K562 (cell line): Measurements from ENCODE around the gene EMID1. TPM values are rescaled to one million over a fixed set of nuclear protein-coding genes. Genes with fewer than 3 reads are reported as not detected.
A peak's percentile ranks its signal among the peaks of the same experiment; 100 is the strongest.

Source experiments
- ATAC-seq: fragments of 200-7000 bp; cut with Tn5 transposase; 3 replicates; pipeline ENCODE4 v1.9.1; 2020; ENCODE audit warnings: moderate library complexity
- BruUV-seq: library from RNA; stranded (reverse); fragments of 400-500 nt; replicated peaks from 2 replicates; lab custom pipeline; 2021; lab: Mats Ljungman, UMichigan
- CTCF ChIA-PET: fragments of 300-600 bp; formaldehyde crosslinking; extraction: SDS; loops from one replicate; lab custom pipeline; 2021; ENCODE audit warnings: low intra/inter-chr PET ratio; lab: Yijun Ruan, JAX
- POLR2A ChIA-PET: fragments of 300-600, 350-650 bp; sonication (Branson Sonifier 250); formaldehyde crosslinking; extraction: SDS; loops from one replicate; lab custom pipeline; 2021; ENCODE audit warnings: antibody characterized with exemption, inconsistent platforms; lab: Yijun Ruan, JAX
- DNase-seq, 4 experiments: peaks; one replicate each; pipeline versions ENCODE4 v3.0.0 to v3.0.0-alpha.2; 2011 to 2018; ENCODE audit warnings: low spot score in 3 of 4, mixed read lengths in 3 of 4; ENCODE audit errors: extremely low read depth in 1 of 4
- FAIRE-seq: peaks from 2 replicates; lab custom pipeline; 2011; peaks lifted over from hg19 to GRCh38; lab: Jason Lieb, UNC
- H2AFZ ChIP-seq: 2 replicates; pipeline ENCODE4 v1.6.0; 2011; ENCODE audit warnings: low read depth, low read length, control low read depth, inconsistent platforms
- H3K27ac ChIP-seq: fragments of 200-600 bp; 3 replicates; pipeline ENCODE4 v1.8.0; 2011; ENCODE audit warnings: low read depth, mild to moderate bottlenecking, control low read depth, inconsistent platforms, low read length, moderate library complexity, mixed read lengths; ENCODE audit errors: extremely low read depth
- H3K27me3 ChIP-seq, 2 experiments: fragments of 300-600 bp in 1 of 2; 2 replicates in 1 of 2; 3 replicates in 1 of 2; pipeline versions ENCODE4 v1.6.0 to v1.8.0; 2011; ENCODE audit warnings: inconsistent platforms in 2 of 2, low read length in 2 of 2, mild to moderate bottlenecking in 1 of 2, mixed read lengths in 1 of 2, moderate library complexity in 1 of 2; ENCODE audit not compliant: control insufficient read depth in 2 of 2, insufficient read depth in 2 of 2
- H3K36me3 ChIP-seq: fragments of 300-600 bp; 3 replicates; pipeline ENCODE4 v1.8.0; 2011; ENCODE audit warnings: mild to moderate bottlenecking, low read length, inconsistent platforms; ENCODE audit not compliant: control insufficient read depth, insufficient read depth
- H3K4me1 ChIP-seq, 2 experiments: fragments of 200-600 bp in 1 of 2; replicated peaks in 1 of 2; 2 replicates in 1 of 2; 3 replicates in 1 of 2; pipeline versions ENCODE4 v1.5.1 to v1.8.0; 2011; ENCODE audit warnings: inconsistent platforms in 2 of 2, low read length in 2 of 2, mild to moderate bottlenecking in 1 of 2, mixed read lengths in 1 of 2, moderate library complexity in 1 of 2; ENCODE audit not compliant: control insufficient read depth in 2 of 2, insufficient read depth in 2 of 2
- H3K4me2 ChIP-seq: 2 replicates; pipeline ENCODE4 v1.6.1; 2011; ENCODE audit warnings: low read length, control low read depth, inconsistent platforms, mixed read lengths; ENCODE audit not compliant: insufficient read depth
- H3K4me3 ChIP-seq: fragments of 200-600 bp; sonication (generic), shearing (Covaris generic); 2 replicates; pipeline ENCODE4 v1.5.1; 2016; ENCODE audit warnings: control low read depth, inconsistent platforms
- H3K79me2 ChIP-seq: fragments of 200-600 bp; 3 replicates; pipeline ENCODE4 v1.8.0; 2011; ENCODE audit warnings: low read length, inconsistent platforms; ENCODE audit not compliant: control insufficient read depth, insufficient read depth
- H3K9ac ChIP-seq, 2 experiments: 2 replicates each; pipeline versions ENCODE4 v1.6.0 to v1.6.1; 2011; ENCODE audit warnings: low read depth in 2 of 2, low read length in 2 of 2, control low read depth in 1 of 2, inconsistent platforms in 1 of 2, mild to moderate bottlenecking in 1 of 2, mixed read lengths in 1 of 2; ENCODE audit not compliant: insufficient read depth in 1 of 2
- H3K9me1 ChIP-seq: one replicate; pipeline ENCODE4 v1.6.0; 2011; ENCODE audit warnings: inconsistent platforms, mild to moderate bottlenecking, low read length, moderate library complexity; ENCODE audit not compliant: control insufficient read depth, insufficient read depth
- H3K9me3 ChIP-seq: replicated peaks from 2 replicates; pipeline ENCODE4 v1.5.1; 2011; ENCODE audit warnings: low read depth, low read length, inconsistent platforms; ENCODE audit not compliant: control insufficient read depth, insufficient read depth
- H4K20me1 ChIP-seq: replicated peaks from 2 replicates; pipeline ENCODE4 v1.6.1; 2011; ENCODE audit warnings: low read length, inconsistent platforms, mixed read lengths; ENCODE audit not compliant: control insufficient read depth, insufficient read depth
- NFE2L1 ChIP-seq: fragments of 450-650 bp; IDR thresholded peaks from 2 replicates; pipeline ENCODE4 v1.6.1; 2016; ENCODE audit warnings: missing genetic modification characterization, low read depth, mild to moderate bottlenecking, missing compliant biosample characterization, moderate library complexity, borderline replicate concordance
- SRSF7 ChIP-seq: fragments of 200-400 bp; formaldehyde crosslinking; optimal IDR thresholded peaks from 2 replicates; pipeline ENCODE3; 2017; ENCODE audit warnings: mild to moderate bottlenecking, low read depth, low read length
- WGBS: fragments of 100-300 bp; shearing (Covaris generic); methylation state at CpG from one replicate; pipeline ENCODE4 v1.1.6; 2016; ENCODE audit warnings: low coverage, mixed read lengths; ENCODE audit not compliant: insufficient coverage; ENCODE audit errors: missing lambda C conversion rate; 5-methylcytosine and 5-hydroxymethylcytosine counted together
- in situ Hi-C: fragments of 300-500 bp; cut with MboI; formaldehyde crosslinking; loops from 4 replicates; pipeline ENCODE4 v1.15.0; 2018; ENCODE audit warnings: inconsistent platforms, mixed read lengths
- intact Hi-C: fragments of 100-400 bp; cut with micrococcal nuclease; formaldehyde crosslinking; loops from 2 replicates; pipeline ENCODE4 v1.14.2; 2022
- polyA plus RNA-seq, 8 experiments: library from polyadenylated mRNA; depleted of rRNA in 4 of 8; stranded (reverse) in 5 of 8; unstranded in 3 of 8; fragments of >200 nt; fragmentation: Nextera tagmentation in 2 of 8; fragmentation: Illumina TruSeq in 1 of 8; extraction: Ambion mirVana in 2 of 8; extraction: Trizol in 1 of 8; gene quantifications; 2 replicates each; pipeline versions ENCODE4 v1.2.1 to v1.2.3, GENCODE V29; 2011 to 2014; ENCODE audit warnings: inconsistent platforms in 1 of 8, missing spikeins in 1 of 8
- total RNA-seq, 7 experiments: library from RNA; depleted of rRNA in 6 of 7; stranded (reverse); fragments of >200 nt in 6 of 7; fragmentation: Illumina TruSeq in 2 of 7; extraction: Trizol in 2 of 7; gene quantifications; 2 replicates each; pipeline versions ENCODE4 v1.2.1 to v1.2.3, GENCODE V29; 2011 to 2021; ENCODE audit warnings: low replicate concordance in 1 of 7
- TF ChIP-seq, protein P1 (sequence below), 2 experiments: fragments of 150-350 bp in 1 of 2; IDR thresholded peaks; 2 replicates each; pipeline ENCODE4 v1.6.1; 2012 to 2016; ENCODE audit warnings: low read depth in 2 of 2, low read length in 2 of 2, mild to moderate bottlenecking in 1 of 2, moderate library complexity in 1 of 2
- TF ChIP-seq, protein P2 (sequence below): fragments of 250-450 bp; sonication (Bioruptor Pico); IDR thresholded peaks from 2 replicates; pipeline ENCODE4 v1.8.0; 2022; ENCODE audit warnings: inconsistent platforms, mild to moderate bottlenecking, moderate library complexity, borderline replicate concordance

The EMID1 gene
- total and polyA plus RNA-seq, 9 of the 15 experiments (the other 6 are each of a cell fraction or from before 2014, with no cell fraction given): 0.15 to 7.2 (median 2.7) TPM

DNA sequence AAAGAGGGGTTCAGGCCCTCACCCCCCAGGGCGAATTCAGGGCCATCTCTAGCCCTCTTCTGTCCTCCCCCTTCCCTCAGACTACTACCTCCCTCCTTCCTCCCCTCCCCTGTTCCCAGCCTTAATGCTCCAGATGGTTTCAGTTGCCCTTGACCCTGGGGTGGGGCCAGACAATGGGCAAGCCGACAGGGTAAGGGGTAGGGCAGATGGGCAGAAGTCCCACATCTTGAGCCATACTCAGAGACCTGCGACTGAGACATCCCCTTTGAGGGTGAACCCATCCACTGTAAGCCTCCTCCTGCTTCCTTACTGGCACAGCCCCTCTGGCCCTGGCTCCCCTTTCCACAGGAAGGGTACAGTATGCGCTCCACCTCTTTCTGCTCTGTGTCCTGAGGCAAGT, 60.2 kb downstream of the EMID1 start:
- Histone ChIP-seq H3K79me2 (peaks cover 54% of the 10 kb centered on the region), H2AFZ (no peak overlapping the region), H3K9ac (peak overlapping the region; percentile 100), H3K27ac (peak overlapping the region; percentile 100), H3K4me3 (peak overlapping the region; percentile 91; the same call in 1 of the 2 replicates), H3K36me3 (peaks cover 51% of the 10 kb centered on the region), H3K9me3 (no peaks in the 10 kb centered on the region), H3K4me2 (peak overlapping the region; percentile 96), H3K9me1 (peaks cover 3% of the 10 kb centered on the region), H3K4me1 (peaks cover 24 to 26% of the 10 kb centered on the region in 2 experiments; a peak in 4 of 5 replicates), H3K27me3 (no peaks in the 10 kb centered on the region), H4K20me1 (peaks cover 24% of the 10 kb centered on the region)
- CTCF ChIA-PET: no interaction called here
- WGBS: 90% methylated on average over 3 of the region's 4 CpGs
- FAIRE-seq (no peak), ATAC-seq (no peak), DNase-seq (no peak)
- POLR2A ChIA-PET: interaction anchor here (0.8 to 2.9 kb wide), 3 partner anchors 11 to 270 kb away, joined by 3 to 9 read pairs (median 3); no protein-coding TSS in a partner anchor
- TF ChIP-seq, protein P1, sequence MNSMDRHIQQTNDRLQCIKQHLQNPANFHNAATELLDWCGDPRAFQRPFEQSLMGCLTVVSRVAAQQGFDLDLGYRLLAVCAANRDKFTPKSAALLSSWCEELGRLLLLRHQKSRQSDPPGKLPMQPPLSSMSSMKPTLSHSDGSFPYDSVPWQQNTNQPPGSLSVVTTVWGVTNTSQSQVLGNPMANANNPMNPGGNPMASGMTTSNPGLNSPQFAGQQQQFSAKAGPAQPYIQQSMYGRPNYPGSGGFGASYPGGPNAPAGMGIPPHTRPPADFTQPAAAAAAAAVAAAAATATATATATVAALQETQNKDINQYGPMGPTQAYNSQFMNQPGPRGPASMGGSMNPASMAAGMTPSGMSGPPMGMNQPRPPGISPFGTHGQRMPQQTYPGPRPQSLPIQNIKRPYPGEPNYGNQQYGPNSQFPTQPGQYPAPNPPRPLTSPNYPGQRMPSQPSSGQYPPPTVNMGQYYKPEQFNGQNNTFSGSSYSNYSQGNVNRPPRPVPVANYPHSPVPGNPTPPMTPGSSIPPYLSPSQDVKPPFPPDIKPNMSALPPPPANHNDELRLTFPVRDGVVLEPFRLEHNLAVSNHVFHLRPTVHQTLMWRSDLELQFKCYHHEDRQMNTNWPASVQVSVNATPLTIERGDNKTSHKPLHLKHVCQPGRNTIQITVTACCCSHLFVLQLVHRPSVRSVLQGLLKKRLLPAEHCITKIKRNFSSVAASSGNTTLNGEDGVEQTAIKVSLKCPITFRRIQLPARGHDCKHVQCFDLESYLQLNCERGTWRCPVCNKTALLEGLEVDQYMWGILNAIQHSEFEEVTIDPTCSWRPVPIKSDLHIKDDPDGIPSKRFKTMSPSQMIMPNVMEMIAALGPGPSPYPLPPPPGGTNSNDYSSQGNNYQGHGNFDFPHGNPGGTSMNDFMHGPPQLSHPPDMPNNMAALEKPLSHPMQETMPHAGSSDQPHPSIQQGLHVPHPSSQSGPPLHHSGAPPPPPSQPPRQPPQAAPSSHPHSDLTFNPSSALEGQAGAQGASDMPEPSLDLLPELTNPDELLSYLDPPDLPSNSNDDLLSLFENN (IDR thresholded peaks at IDR 0.05; ENCODE audit: low read depth in 2 of 2, low read length in 2 of 2): no peak
- TF ChIP-seq SRSF7 (no peak), NFE2L1 (tag) (no peak)
- TF ChIP-seq, protein P2, sequence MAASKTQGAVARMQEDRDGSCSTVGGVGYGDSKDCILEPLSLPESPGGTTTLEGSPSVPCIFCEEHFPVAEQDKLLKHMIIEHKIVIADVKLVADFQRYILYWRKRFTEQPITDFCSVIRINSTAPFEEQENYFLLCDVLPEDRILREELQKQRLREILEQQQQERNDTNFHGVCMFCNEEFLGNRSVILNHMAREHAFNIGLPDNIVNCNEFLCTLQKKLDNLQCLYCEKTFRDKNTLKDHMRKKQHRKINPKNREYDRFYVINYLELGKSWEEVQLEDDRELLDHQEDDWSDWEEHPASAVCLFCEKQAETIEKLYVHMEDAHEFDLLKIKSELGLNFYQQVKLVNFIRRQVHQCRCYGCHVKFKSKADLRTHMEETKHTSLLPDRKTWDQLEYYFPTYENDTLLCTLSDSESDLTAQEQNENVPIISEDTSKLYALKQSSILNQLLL (CRISPR knock-in tag): no peak
- intact Hi-C loops (loop anchor here (10.0 kb wide), 1 partner anchor 381 kb away; the partner anchor contains the start of gene ZNRF3), in situ Hi-C loops (no loop called here)
- BruUV-seq: no TSS peak
